Measurements from ENCODE around the gene APBA2. TPM values are rescaled to one million over a fixed set of nuclear protein-coding genes. Genes with fewer than 3 reads are reported as not detected.

The APBA2 gene
- total and polyA plus RNA-seq, 12 donors: 0.16 to 0.85 (median 0.46) TPM

DNA sequence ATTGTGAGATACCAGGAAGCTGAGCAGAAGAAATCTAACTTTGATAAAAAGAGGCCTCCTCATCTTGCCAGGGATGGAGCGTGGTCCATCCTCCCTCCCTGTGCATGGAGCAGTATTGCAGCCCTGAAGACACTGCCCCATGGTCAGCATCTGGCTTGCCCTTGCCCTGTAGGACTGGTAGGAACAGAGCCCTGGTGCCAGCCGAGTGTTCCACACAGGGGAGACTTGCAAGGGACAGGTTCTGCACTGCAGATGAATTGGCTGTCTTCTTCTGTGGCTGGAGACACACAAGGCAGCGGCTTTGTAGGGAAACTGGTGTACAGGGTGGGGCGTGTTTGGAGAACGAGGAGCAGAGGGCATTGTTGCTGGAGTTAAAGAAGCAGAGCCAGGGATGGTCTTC lies 110.5 kb downstream of the APBA2 start:
- H3K4me3 ChIP-seq: no peak overlapping the region
- H3K4me1 ChIP-seq: peaks cover 0 to 22% (median 9%) of the 10 kb centered on the region in 9 donors
- H3K36me3 ChIP-seq: no peaks in the 10 kb centered on the region
- intact Hi-C loops (cut with DNase I): no loop called here
- no peak overlapping the region for H3K27ac ChIP-seq
- DNase-seq (no peak), ATAC-seq (no peak)
- no peaks in the 10 kb centered on the region for H3K9me3 ChIP-seq
- H3K27me3 ChIP-seq: no peaks in the 10 kb centered on the region
- WGBS, 2 donors: 90 to 91% methylated on average over 5 of the region's 5 CpGs
- TF ChIP-seq, protein P1, sequence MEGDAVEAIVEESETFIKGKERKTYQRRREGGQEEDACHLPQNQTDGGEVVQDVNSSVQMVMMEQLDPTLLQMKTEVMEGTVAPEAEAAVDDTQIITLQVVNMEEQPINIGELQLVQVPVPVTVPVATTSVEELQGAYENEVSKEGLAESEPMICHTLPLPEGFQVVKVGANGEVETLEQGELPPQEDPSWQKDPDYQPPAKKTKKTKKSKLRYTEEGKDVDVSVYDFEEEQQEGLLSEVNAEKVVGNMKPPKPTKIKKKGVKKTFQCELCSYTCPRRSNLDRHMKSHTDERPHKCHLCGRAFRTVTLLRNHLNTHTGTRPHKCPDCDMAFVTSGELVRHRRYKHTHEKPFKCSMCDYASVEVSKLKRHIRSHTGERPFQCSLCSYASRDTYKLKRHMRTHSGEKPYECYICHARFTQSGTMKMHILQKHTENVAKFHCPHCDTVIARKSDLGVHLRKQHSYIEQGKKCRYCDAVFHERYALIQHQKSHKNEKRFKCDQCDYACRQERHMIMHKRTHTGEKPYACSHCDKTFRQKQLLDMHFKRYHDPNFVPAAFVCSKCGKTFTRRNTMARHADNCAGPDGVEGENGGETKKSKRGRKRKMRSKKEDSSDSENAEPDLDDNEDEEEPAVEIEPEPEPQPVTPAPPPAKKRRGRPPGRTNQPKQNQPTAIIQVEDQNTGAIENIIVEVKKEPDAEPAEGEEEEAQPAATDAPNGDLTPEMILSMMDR (IDR thresholded peaks at IDR 0.05): no peak

DNA sequence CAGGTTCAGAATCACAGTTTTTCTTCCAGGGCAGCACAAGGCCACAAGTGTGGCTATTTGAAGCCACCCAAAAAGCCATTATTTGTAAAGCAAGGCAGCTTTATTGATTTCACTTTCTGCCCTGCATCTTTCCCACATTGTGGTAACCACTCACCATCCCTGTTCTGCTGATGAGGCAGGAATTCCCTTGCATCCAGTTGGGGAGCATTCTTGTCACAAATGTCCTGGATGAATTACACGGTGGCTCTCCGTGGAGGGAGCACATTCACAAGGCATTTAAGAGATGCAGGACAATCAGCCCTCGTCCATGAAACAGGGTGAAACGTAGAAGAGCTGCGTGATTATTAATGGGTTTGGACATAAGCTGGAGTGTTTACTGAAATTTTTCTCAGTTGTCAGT lies 111.2 kb downstream of the APBA2 start:
- no peak for ATAC-seq

DNA sequence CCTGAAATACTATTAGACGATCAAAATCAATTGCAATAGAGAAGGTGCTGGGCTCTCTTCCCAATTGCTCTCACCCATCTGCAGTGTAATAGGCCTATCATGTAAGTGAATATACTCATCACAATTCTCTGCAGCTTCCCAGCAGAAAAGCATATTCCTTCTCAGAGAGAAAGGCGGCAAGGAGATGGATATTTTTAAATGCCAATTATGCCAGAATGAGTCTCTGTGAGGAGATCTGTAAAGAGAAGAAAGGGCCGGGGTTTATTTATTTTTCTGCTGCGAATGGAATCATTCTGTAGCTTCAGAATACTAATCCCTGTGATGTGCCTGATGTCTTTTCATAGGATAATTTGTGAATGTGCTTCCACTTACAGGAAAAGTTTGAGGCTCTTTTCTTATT lies 112.0 kb downstream of the APBA2 start:
- intact Hi-C loops (cut with DNase I): no loop called here
- Histone ChIP-seq H3K4me3 (no peak overlapping the region), H3K27ac (no peak overlapping the region), H3K9me3 (no peaks in the 10 kb centered on the region), H3K36me3 (no peaks in the 10 kb centered on the region), H3K4me1 (peaks cover 0 to 22% (median 9%) of the 10 kb centered on the region in 9 donors), H3K27me3 (no peaks in the 10 kb centered on the region)
- ATAC-seq (no peak), DNase-seq (no peak)
- 93 to 97% methylated on average over 4 of the region's 4 CpGs for WGBS, 2 donors
- TF ChIP-seq, protein P1 (IDR thresholded peaks at IDR 0.05): no peak

More for the DNA sequence above, 111.2 kb downstream of the APBA2 start:
- intact Hi-C loops (cut with DNase I): no loop called here
- Histone ChIP-seq H3K36me3 (no peaks in the 10 kb centered on the region), H3K27me3 (no peaks in the 10 kb centered on the region), H3K4me1 (peaks cover 0 to 22% (median 9%) of the 10 kb centered on the region in 9 donors), H3K9me3 (no peaks in the 10 kb centered on the region), H3K4me3 (no peak overlapping the region), H3K27ac (no peak overlapping the region)
- 91 to 94% methylated on average over 5 of the region's 5 CpGs for WGBS, 2 donors
- TF ChIP-seq, protein P1 (IDR thresholded peaks at IDR 0.05): no peak
- no peak for DNase-seq

DNA sequence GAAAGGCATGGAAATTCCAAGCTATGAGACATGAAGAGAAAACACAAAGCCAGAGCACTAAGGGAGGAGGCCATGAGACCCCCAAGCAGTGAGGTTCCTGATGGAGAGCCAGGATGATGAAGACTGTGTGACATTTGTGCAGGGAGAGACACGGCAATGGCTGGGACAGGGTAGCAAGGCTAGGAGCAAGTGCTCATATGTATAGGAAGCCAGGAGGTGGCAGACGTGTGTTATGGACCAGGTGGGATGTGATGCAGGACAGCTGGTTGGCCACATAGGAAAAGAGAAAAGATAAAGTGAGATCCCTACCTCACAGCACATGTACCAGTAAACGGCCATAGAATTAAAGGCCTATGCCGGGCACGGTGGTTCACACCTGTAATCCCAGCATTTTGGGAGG lies 112.7 kb downstream of the APBA2 start:
- no peak for ATAC-seq
- peaks cover 0 to 17% (median 2%) of the 10 kb centered on the region in 9 donors for H3K4me1 ChIP-seq
- H3K27me3 ChIP-seq: no peaks in the 10 kb centered on the region
- no peak for DNase-seq
- 84 to 94% methylated on average over 5 of the region's 5 CpGs for WGBS, 2 donors
- no peaks in the 10 kb centered on the region for H3K9me3 ChIP-seq
- H3K4me3 ChIP-seq: no peak overlapping the region
- no peak overlapping the region for H3K27ac ChIP-seq
- H3K36me3 ChIP-seq: no peaks in the 10 kb centered on the region
- TF ChIP-seq, protein P1 (IDR thresholded peaks at IDR 0.05): no peak
- intact Hi-C loops (cut with DNase I): no loop called here

Data from heart right ventricle (tissue), 16 donors.